Effector memory CD4-positive, alpha-beta T cell (primary cell): Measurements from ENCODE around the gene AMBRA1.

Experiments used
- DNase-seq, 3 donors: peaks; one replicate each; pipeline ENCODE4 v3.0.0-alpha.2; 2020
- H3K27ac ChIP-seq: 2 replicates; pipeline ENCODE4 v1.7.0; 2013; ENCODE audit warnings: mild to moderate bottlenecking, low read length, moderate library complexity; ENCODE audit not compliant: insufficient read depth, poor library complexity, severe bottlenecking
- H3K27me3 ChIP-seq: replicated peaks from 2 replicates; pipeline ENCODE4 v1.7.0; 2013; ENCODE audit warnings: mild to moderate bottlenecking, low read length; ENCODE audit not compliant: insufficient read depth, control insufficient read depth, poor library complexity, severe bottlenecking
- H3K36me3 ChIP-seq: 2 replicates; pipeline ENCODE4 v1.7.0; 2013; ENCODE audit warnings: mild to moderate bottlenecking, low read length, moderate library complexity; ENCODE audit not compliant: control insufficient read depth, insufficient read depth
- H3K4me1 ChIP-seq: 2 replicates; pipeline ENCODE4 v1.7.0; 2013; ENCODE audit warnings: low read length, mild to moderate bottlenecking; ENCODE audit not compliant: control insufficient read depth, insufficient read depth, poor library complexity, severe bottlenecking
- H3K4me3 ChIP-seq: 2 replicates; pipeline ENCODE4 v1.7.0; 2013; ENCODE audit warnings: low read length, low read depth, mild to moderate bottlenecking; ENCODE audit not compliant: insufficient read depth, poor library complexity, severe bottlenecking
- H3K9me3 ChIP-seq: 2 replicates; pipeline ENCODE4 v1.7.0; 2013; ENCODE audit warnings: mild to moderate bottlenecking, low read length, moderate library complexity; ENCODE audit not compliant: control insufficient read depth

The AMBRA1 gene

GRCh38 chr11:46537537-46538295, 56.1 kb downstream of the AMBRA1 start:
- no peak overlapping the region for H3K27ac ChIP-seq
- H3K27me3 ChIP-seq: no peaks in the 10 kb centered on the region
- H3K36me3 ChIP-seq: peaks cover 29% of the 10 kb centered on the region
- H3K4me3 ChIP-seq: no peak overlapping the region
- no peaks in the 10 kb centered on the region for H3K4me1 ChIP-seq
- DNase-seq: peak; percentile 22 to 46 (median 25)
- no peaks in the 10 kb centered on the region for H3K9me3 ChIP-seq

GRCh38 chr11:46537121-46537520, 56.7 kb downstream of the AMBRA1 start:
- Histone ChIP-seq H3K4me1 (no peaks in the 10 kb centered on the region), H3K27me3 (no peaks in the 10 kb centered on the region), H3K4me3 (no peak overlapping the region), H3K36me3 (peaks cover 23% of the 10 kb centered on the region), H3K27ac (no peak overlapping the region), H3K9me3 (no peaks in the 10 kb centered on the region)
- no peak for DNase-seq

- H3K4me1 ChIP-seq: no peaks in the 10 kb centered on the region
- no peak overlapping the region for H3K27ac ChIP-seq
- H3K27me3 ChIP-seq: no peaks in the 10 kb centered on the region
- peaks cover 8% of the 10 kb centered on the region for H3K36me3 ChIP-seq
- no peak for DNase-seq
- no peak overlapping the region for H3K4me3 ChIP-seq
- H3K9me3 ChIP-seq: no peaks in the 10 kb centered on the region
These were observed 58.1 kb downstream of the AMBRA1 start for GRCh38 chr11:46535688-46536087.

GRCh38 chr11:46534711-46535110, 59.1 kb downstream of the AMBRA1 start:
- no peak overlapping the region for H3K27ac ChIP-seq
- DNase-seq: no peak
- H3K27me3 ChIP-seq: no peaks in the 10 kb centered on the region
- H3K4me1 ChIP-seq: no peaks in the 10 kb centered on the region
- no peaks in the 10 kb centered on the region for H3K9me3 ChIP-seq
- H3K36me3 ChIP-seq: no peaks in the 10 kb centered on the region
- no peak overlapping the region for H3K4me3 ChIP-seq

- Histone ChIP-seq H3K9me3 (no peaks in the 10 kb centered on the region), H3K4me3 (no peak overlapping the region), H3K27ac (no peak overlapping the region), H3K27me3 (no peaks in the 10 kb centered on the region), H3K4me1 (no peaks in the 10 kb centered on the region), H3K36me3 (no peaks in the 10 kb centered on the region)
- no peak for DNase-seq
These were observed 60.3 kb downstream of the AMBRA1 start for GRCh38 chr11:46533396-46534100.

GRCh38 chr11:46529928-46530574, 63.8 kb downstream of the AMBRA1 start:
- H3K4me1 ChIP-seq: no peaks in the 10 kb centered on the region
- H3K36me3 ChIP-seq: no peaks in the 10 kb centered on the region
- DNase-seq: no peak
- no peak overlapping the region for H3K4me3 ChIP-seq
- no peak overlapping the region for H3K27ac ChIP-seq
- no peaks in the 10 kb centered on the region for H3K27me3 ChIP-seq
- H3K9me3 ChIP-seq: no peaks in the 10 kb centered on the region

GRCh38 chr11:46529095-46529905, 64.5 kb downstream of the AMBRA1 start:
- no peak overlapping the region for H3K27ac ChIP-seq
- no peaks in the 10 kb centered on the region for H3K27me3 ChIP-seq
- no peaks in the 10 kb centered on the region for H3K36me3 ChIP-seq
- no peak overlapping the region for H3K4me3 ChIP-seq
- H3K4me1 ChIP-seq: no peaks in the 10 kb centered on the region
- DNase-seq: peak; percentile 29 to 57 (median 38)
- H3K9me3 ChIP-seq: no peaks in the 10 kb centered on the region

GRCh38 chr11:46528445-46529094, 65.3 kb downstream of the AMBRA1 start:
- H3K4me3 ChIP-seq: no peak overlapping the region
- no peak overlapping the region for H3K27ac ChIP-seq
- H3K9me3 ChIP-seq: no peaks in the 10 kb centered on the region
- H3K36me3 ChIP-seq: no peaks in the 10 kb centered on the region
- H3K4me1 ChIP-seq: no peaks in the 10 kb centered on the region
- DNase-seq: no peak
- H3K27me3 ChIP-seq: no peaks in the 10 kb centered on the region

- H3K9me3 ChIP-seq: no peaks in the 10 kb centered on the region
- DNase-seq: no peak
These were observed 66.2 kb downstream of the AMBRA1 start for GRCh38 chr11:46527591-46528130.

More at GRCh38 chr11:46527591-46528130, 66.2 kb downstream of the AMBRA1 start:
- no peaks in the 10 kb centered on the region for H3K4me1 ChIP-seq
- H3K4me3 ChIP-seq: no peak overlapping the region
- no peaks in the 10 kb centered on the region for H3K27me3 ChIP-seq
- no peaks in the 10 kb centered on the region for H3K36me3 ChIP-seq
- no peak overlapping the region for H3K27ac ChIP-seq
